Epithelial cell of proximal tubule (primary cell): ENCODE measurements around the gene LCMT1. TPM values are rescaled to one million over a fixed set of nuclear protein-coding genes. Genes with fewer than 3 reads are reported as not detected.

ENCODE experiments used
- DNase-seq: peaks from one replicate; pipeline ENCODE4 v3.0.0-alpha.2; 2011; ENCODE audit warnings: low read depth
- H3K4me3 ChIP-seq: 2 replicates; pipeline ENCODE4 v1.5.1; 2011; ENCODE audit warnings: low read depth, mild to moderate bottlenecking, low read length
- total RNA-seq: library from RNA; depleted of rRNA; stranded (reverse); fragments of >200 nt; gene quantifications from 2 replicates; pipeline ENCODE4 v1.2.3, GENCODE V29; 2015
- TF ChIP-seq, protein P1 (sequence below): conservative IDR thresholded peaks from 2 replicates; pipeline ENCODE4 v1.5.1; 2012; ENCODE audit warnings: low read depth, mild to moderate bottlenecking, low read length

Gene LCMT1
- total RNA-seq, 1 donor from 2014 or later = 56.9 TPM

DNA sequence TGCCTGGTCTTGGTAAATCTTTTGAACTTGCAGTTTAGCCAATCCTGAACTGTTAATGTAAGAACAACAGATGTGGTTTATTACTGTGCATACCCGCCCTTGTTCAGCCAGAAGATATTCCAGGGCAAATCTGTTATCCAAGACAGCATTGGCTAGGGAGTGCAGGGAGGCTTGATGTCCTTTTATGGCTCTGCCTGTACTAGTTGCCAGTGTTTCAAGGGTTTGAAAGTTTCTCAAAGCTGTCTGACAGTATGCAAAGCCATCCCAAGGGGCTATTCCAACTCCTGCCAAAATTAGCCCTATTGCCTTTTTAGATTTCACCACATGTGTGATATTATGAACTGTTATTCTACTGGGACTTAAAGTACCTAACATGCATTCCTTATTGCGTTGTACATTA, 30.1 kb downstream of the LCMT1 start:
- no peak for DNase-seq
- H3K4me3 ChIP-seq = no peak overlapping the region
- TF ChIP-seq, protein P1, sequence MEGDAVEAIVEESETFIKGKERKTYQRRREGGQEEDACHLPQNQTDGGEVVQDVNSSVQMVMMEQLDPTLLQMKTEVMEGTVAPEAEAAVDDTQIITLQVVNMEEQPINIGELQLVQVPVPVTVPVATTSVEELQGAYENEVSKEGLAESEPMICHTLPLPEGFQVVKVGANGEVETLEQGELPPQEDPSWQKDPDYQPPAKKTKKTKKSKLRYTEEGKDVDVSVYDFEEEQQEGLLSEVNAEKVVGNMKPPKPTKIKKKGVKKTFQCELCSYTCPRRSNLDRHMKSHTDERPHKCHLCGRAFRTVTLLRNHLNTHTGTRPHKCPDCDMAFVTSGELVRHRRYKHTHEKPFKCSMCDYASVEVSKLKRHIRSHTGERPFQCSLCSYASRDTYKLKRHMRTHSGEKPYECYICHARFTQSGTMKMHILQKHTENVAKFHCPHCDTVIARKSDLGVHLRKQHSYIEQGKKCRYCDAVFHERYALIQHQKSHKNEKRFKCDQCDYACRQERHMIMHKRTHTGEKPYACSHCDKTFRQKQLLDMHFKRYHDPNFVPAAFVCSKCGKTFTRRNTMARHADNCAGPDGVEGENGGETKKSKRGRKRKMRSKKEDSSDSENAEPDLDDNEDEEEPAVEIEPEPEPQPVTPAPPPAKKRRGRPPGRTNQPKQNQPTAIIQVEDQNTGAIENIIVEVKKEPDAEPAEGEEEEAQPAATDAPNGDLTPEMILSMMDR = no peak

DNA sequence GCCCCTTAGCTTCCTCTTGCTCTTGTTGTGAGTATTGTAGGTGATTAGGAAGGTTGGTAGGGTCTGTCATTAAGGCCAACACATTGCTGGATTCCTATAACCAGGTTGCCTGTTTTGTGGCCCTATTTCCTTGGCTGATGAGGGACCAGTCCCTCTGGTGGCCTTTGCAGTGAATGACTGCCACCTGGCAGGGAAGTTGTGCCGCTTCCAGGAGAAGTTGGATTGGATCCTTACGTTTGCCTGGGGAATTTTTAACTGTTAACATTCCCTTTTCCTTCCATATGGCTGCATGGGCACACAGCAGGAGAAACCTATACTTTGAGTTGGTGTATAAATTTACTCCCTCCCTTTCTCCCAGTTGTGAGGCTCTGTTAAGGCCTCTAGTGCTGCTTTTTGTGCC, 32.4 kb downstream of the LCMT1 start:
- DNase-seq = no peak
- TF ChIP-seq, protein P1 = peak; percentile 41
- H3K4me3 ChIP-seq = no peak overlapping the region

DNA sequence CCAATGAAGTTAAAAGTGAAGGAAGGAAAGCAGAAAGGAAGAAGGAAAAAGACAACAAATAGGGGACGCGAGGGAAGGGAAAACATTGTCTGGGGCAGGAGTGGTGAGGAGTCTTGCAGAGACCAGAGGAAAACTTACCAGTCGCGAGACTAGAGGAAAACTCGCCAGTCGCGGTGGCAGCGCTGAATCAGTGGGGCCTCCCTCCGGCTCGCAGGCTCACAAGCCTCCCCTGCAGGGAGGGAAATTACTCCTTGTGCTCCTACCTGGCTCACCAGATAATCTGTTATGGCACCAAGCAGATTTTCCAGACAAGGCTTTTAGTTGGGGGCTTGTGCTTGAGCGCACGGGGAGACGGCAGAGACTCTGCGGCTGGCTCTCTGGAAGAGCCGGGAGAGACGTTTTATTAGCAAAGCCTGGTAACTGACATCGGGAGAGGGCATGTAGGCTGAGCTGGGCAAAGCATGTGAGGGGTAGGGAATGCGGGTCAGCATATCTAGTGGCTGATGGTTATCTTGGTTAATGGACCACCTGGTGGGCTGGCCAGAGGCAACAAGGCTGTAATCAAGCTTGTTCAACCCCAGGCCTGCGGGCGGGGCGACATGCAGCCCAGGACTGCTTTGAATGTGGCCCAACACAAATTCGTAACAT, 37.1 kb downstream of the LCMT1 start:
- no peak overlapping the region for H3K4me3 ChIP-seq
- TF ChIP-seq, protein P1 = no peak
- DNase-seq = no peak

DNA sequence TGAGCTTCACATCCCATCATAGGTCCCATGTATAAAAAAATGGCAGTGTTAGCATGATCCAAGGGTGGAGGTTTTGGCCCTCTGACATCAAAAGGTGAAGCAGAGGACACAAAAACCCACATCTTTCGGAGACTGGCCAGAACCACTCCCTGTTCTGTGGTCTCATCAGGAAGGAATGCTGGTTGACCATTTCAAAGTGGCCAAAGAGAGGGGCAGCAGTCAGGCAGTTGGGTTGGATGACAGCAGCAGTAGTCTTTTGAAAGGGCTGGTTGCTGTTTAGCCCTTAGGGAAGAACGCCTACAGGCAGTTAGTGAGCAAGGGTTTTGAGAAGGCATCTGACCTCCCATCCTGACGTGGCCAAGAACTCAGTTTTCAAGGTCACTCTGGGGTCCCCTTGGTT, 40.5 kb downstream of the LCMT1 start:
- DNase-seq = no peak
- TF ChIP-seq, protein P1 = no peak
- no peak overlapping the region for H3K4me3 ChIP-seq

DNA sequence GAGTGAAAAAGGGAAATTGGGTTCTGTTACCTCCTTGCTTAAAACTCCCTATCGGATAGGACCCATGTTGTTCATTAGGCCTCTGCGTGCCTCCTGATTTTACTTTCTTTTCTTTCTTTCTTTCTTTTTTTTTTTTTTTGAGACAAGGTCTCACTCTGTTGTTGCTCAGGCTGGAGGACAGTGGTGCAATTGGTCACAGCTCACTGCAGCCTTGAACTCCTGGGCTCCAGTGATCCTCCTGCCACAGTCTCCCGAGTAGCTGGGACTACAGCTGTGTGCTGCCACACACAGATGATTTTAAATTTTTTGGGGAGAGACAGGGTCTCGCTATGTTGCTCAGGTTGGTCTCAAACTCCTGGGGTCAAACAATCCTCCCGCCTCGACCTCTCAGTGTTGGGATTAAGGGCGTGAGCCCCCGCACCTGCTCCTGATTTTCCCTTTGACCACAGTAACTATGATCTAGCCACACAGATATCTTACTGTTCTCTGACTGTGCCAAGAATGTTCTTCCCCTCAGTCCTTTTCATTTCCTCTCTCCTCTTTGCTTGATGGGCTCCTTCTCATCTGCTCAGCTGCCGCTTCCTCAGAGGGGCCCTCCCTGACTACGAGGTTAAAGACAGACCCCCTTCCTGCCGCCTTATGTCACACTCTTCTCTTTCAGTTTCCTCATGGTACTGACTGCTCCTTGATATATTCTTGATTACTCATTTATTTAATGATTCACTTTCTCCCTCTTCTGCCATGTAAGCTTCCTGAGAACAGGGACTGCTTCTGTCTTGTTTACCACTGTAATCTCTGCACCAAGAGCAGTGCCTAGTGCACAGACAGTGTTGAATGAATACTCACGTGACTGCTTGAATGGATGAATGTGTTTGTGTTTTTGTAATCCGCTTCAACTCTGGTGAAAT, 44.3 kb downstream of the LCMT1 start:
- peak overlapping the region; percentile 15 for H3K4me3 ChIP-seq
- DNase-seq = peak; percentile 84
- TF ChIP-seq, protein P1 = no peak

DNA sequence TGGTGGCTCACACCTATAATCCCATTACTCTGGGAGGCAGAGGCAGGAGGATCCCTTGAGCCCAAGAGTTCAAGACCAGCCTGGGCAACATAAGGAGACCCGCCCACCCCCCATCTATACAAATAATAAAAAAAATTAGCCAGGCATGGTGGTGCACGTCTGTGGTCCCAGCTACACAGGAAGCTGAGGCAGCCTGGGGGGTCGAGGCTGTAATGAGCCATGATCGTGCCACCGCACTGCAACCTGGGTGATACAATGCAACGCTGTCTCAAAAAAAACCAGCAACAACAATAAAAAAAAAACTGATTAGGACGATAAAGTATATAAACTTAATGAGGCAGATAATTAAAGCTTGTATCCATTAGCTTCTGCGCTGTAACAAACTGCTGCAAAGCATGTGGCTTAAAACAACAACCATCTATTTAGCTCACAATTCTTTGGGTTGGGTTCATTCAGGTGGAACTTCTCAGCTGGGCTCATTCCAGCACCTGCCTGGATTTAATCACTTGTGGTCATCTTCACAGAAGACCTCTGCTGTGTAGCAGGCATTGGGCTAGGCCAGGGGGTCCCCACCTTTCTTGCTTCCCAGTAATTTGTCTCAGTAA, 45.8 kb downstream of the LCMT1 start:
- TF ChIP-seq, protein P1 = no peak
- H3K4me3 ChIP-seq = no peak overlapping the region
- DNase-seq = no peak
